K562 (cell line): Measurements from ENCODE around the gene IL27RA. TPM values are rescaled to one million over a fixed set of nuclear protein-coding genes. Genes with fewer than 3 reads are reported as not detected.

Experiments
- ATAC-seq: fragments of 200-7000 bp; cut with Tn5 transposase; 3 replicates; pipeline ENCODE4 v1.9.1; 2020; ENCODE audit warnings: moderate library complexity
- BruUV-seq: library from RNA; stranded (reverse); fragments of 400-500 nt; replicated peaks from 2 replicates; lab custom pipeline; 2021; lab: Mats Ljungman, UMichigan
- CTCF ChIA-PET: fragments of 300-600 bp; formaldehyde crosslinking; extraction: SDS; loops from one replicate; lab custom pipeline; 2021; ENCODE audit warnings: low intra/inter-chr PET ratio; lab: Yijun Ruan, JAX
- POLR2A ChIA-PET: fragments of 300-600, 350-650 bp; sonication (Branson Sonifier 250); formaldehyde crosslinking; extraction: SDS; loops from one replicate; lab custom pipeline; 2021; ENCODE audit warnings: antibody characterized with exemption, inconsistent platforms; lab: Yijun Ruan, JAX
- DNase-seq, 4 experiments: peaks; one replicate each; pipeline versions ENCODE4 v3.0.0 to v3.0.0-alpha.2; 2011 to 2018; ENCODE audit warnings: low spot score in 3 of 4, mixed read lengths in 3 of 4; ENCODE audit errors: extremely low read depth in 1 of 4
- FAIRE-seq: peaks from 2 replicates; lab custom pipeline; 2011; peaks lifted over from hg19 to GRCh38; lab: Jason Lieb, UNC
- H2AFZ ChIP-seq: 2 replicates; pipeline ENCODE4 v1.6.0; 2011; ENCODE audit warnings: low read depth, low read length, control low read depth, inconsistent platforms
- H3K27ac ChIP-seq: fragments of 200-600 bp; 3 replicates; pipeline ENCODE4 v1.8.0; 2011; ENCODE audit warnings: low read depth, mild to moderate bottlenecking, control low read depth, inconsistent platforms, low read length, moderate library complexity, mixed read lengths; ENCODE audit errors: extremely low read depth
- H3K27me3 ChIP-seq, 2 experiments: fragments of 300-600 bp in 1 of 2; 2 replicates in 1 of 2; 3 replicates in 1 of 2; pipeline versions ENCODE4 v1.6.0 to v1.8.0; 2011; ENCODE audit warnings: inconsistent platforms in 2 of 2, low read length in 2 of 2, mild to moderate bottlenecking in 1 of 2, mixed read lengths in 1 of 2, moderate library complexity in 1 of 2; ENCODE audit not compliant: control insufficient read depth in 2 of 2, insufficient read depth in 2 of 2
- H3K36me3 ChIP-seq: fragments of 300-600 bp; 3 replicates; pipeline ENCODE4 v1.8.0; 2011; ENCODE audit warnings: mild to moderate bottlenecking, low read length, inconsistent platforms; ENCODE audit not compliant: control insufficient read depth, insufficient read depth
- H3K4me1 ChIP-seq, 2 experiments: fragments of 200-600 bp in 1 of 2; replicated peaks in 1 of 2; 2 replicates in 1 of 2; 3 replicates in 1 of 2; pipeline versions ENCODE4 v1.5.1 to v1.8.0; 2011; ENCODE audit warnings: inconsistent platforms in 2 of 2, low read length in 2 of 2, mild to moderate bottlenecking in 1 of 2, mixed read lengths in 1 of 2, moderate library complexity in 1 of 2; ENCODE audit not compliant: control insufficient read depth in 2 of 2, insufficient read depth in 2 of 2
- H3K4me2 ChIP-seq: 2 replicates; pipeline ENCODE4 v1.6.1; 2011; ENCODE audit warnings: low read length, control low read depth, inconsistent platforms, mixed read lengths; ENCODE audit not compliant: insufficient read depth
- H3K4me3 ChIP-seq: fragments of 200-600 bp; sonication (generic), shearing (Covaris generic); 2 replicates; pipeline ENCODE4 v1.5.1; 2016; ENCODE audit warnings: control low read depth, inconsistent platforms
- H3K79me2 ChIP-seq: fragments of 200-600 bp; 3 replicates; pipeline ENCODE4 v1.8.0; 2011; ENCODE audit warnings: low read length, inconsistent platforms; ENCODE audit not compliant: control insufficient read depth, insufficient read depth
- H3K9ac ChIP-seq, 2 experiments: 2 replicates each; pipeline versions ENCODE4 v1.6.0 to v1.6.1; 2011; ENCODE audit warnings: low read depth in 2 of 2, low read length in 2 of 2, control low read depth in 1 of 2, inconsistent platforms in 1 of 2, mild to moderate bottlenecking in 1 of 2, mixed read lengths in 1 of 2; ENCODE audit not compliant: insufficient read depth in 1 of 2
- H3K9me1 ChIP-seq: one replicate; pipeline ENCODE4 v1.6.0; 2011; ENCODE audit warnings: inconsistent platforms, mild to moderate bottlenecking, low read length, moderate library complexity; ENCODE audit not compliant: control insufficient read depth, insufficient read depth
- H3K9me3 ChIP-seq: replicated peaks from 2 replicates; pipeline ENCODE4 v1.5.1; 2011; ENCODE audit warnings: low read depth, low read length, inconsistent platforms; ENCODE audit not compliant: control insufficient read depth, insufficient read depth
- H4K20me1 ChIP-seq: replicated peaks from 2 replicates; pipeline ENCODE4 v1.6.1; 2011; ENCODE audit warnings: low read length, inconsistent platforms, mixed read lengths; ENCODE audit not compliant: control insufficient read depth, insufficient read depth
- BCOR ChIP-seq: fragments of 450-650 bp; IDR thresholded peaks from 2 replicates; pipeline ENCODE4 v1.6.1; 2016
- CHD4 ChIP-seq: fragments of 200-600 bp; sonication (generic); IDR thresholded peaks from 3 replicates; pipeline ENCODE4 v1.6.1; 2012; ENCODE audit warnings: low read depth, mild to moderate bottlenecking, mixed read lengths, low read length, inconsistent platforms; ENCODE audit not compliant: insufficient read depth, insufficient replicate concordance, poor library complexity, severe bottlenecking
- CXXC5 ChIP-seq: fragments of 250-450 bp; sonication (Bioruptor Pico); IDR thresholded peaks from 2 replicates; pipeline ENCODE4 v1.8.0; 2022; ENCODE audit warnings: inconsistent platforms, mild to moderate bottlenecking, moderate library complexity
- FOXA1 ChIP-seq: fragments of 450-650 bp; IDR thresholded peaks from 2 replicates; pipeline ENCODE4 v1.6.1; 2016; ENCODE audit warnings: mild to moderate bottlenecking, borderline replicate concordance
- FOXK2 ChIP-seq, 2 experiments: fragments of 450-650 bp; IDR thresholded peaks in 1 of 2; conservative IDR thresholded peaks in 1 of 2; 2 replicates each; pipeline ENCODE4 v1.6.1; 2016; ENCODE audit warnings: low read depth in 2 of 2, mild to moderate bottlenecking in 1 of 2
- HCFC1 ChIP-seq: IDR thresholded peaks from 2 replicates; pipeline ENCODE4 v1.6.1; 2012; ENCODE audit warnings: low read depth, low read length, improper control_type of control experiment
- HMG20A ChIP-seq: fragments of 450-650 bp; formaldehyde crosslinking; conservative IDR thresholded peaks from 2 replicates; pipeline ENCODE4 v1.4.0; 2020; ENCODE audit warnings: mild to moderate bottlenecking, mixed read lengths
- NCOA1 ChIP-seq: fragments of 450-650 bp; IDR thresholded peaks from 2 replicates; pipeline ENCODE4 v1.6.1; 2016; ENCODE audit warnings: low read depth
- NFRKB ChIP-seq: fragments of 450-650 bp; IDR thresholded peaks from 2 replicates; pipeline ENCODE4 v1.6.1; 2016; ENCODE audit warnings: low read depth
- NR1H2 ChIP-seq: sonication (generic); formaldehyde crosslinking; IDR thresholded peaks from 2 replicates; pipeline ENCODE4 v1.4.0; 2020; ENCODE audit warnings: mild to moderate bottlenecking, missing genetic modification reagents
- SAFB ChIP-seq: fragments of 200-400 bp; formaldehyde crosslinking; IDR thresholded peaks from 2 replicates; pipeline ENCODE4 v1.6.1; 2017; ENCODE audit warnings: low read depth, low read length, borderline replicate concordance
- TGIF2 ChIP-seq: sonication (generic); formaldehyde crosslinking; IDR thresholded peaks from 2 replicates; pipeline ENCODE4 v1.8.1; 2022; ENCODE audit warnings: mild to moderate bottlenecking, missing genetic modification reagents, moderate library complexity
- TOE1 ChIP-seq, 2 experiments: fragments of 450-650 bp in 1 of 2; sonication (generic) in 1 of 2; formaldehyde crosslinking in 1 of 2; IDR thresholded peaks; 2 replicates each; pipeline versions ENCODE4 v1.7.1 to v1.8.0; 2016 to 2022; ENCODE audit warnings: borderline replicate concordance in 2 of 2, mild to moderate bottlenecking in 2 of 2, antibody characterized with exemption in 1 of 2, inconsistent platforms in 1 of 2, low read depth in 1 of 2, missing genetic modification reagents in 1 of 2, moderate library complexity in 1 of 2
- U2AF2 ChIP-seq: fragments of 200-400 bp; formaldehyde crosslinking; optimal IDR thresholded peaks from 2 replicates; pipeline ENCODE3; 2017; ENCODE audit warnings: low read depth, mild to moderate bottlenecking, low read length
- ZNF212 ChIP-seq: fragments of 450-650 bp; formaldehyde crosslinking; IDR thresholded peaks from 2 replicates; pipeline ENCODE4 v1.4.0; 2020; ENCODE audit warnings: mild to moderate bottlenecking
- WGBS: fragments of 100-300 bp; shearing (Covaris generic); methylation state at CpG from one replicate; pipeline ENCODE4 v1.1.6; 2016; ENCODE audit warnings: low coverage, mixed read lengths; ENCODE audit not compliant: insufficient coverage; ENCODE audit errors: missing lambda C conversion rate; 5-methylcytosine and 5-hydroxymethylcytosine counted together
- in situ Hi-C: fragments of 300-500 bp; cut with MboI; formaldehyde crosslinking; loops from 4 replicates; pipeline ENCODE4 v1.15.0; 2018; ENCODE audit warnings: inconsistent platforms, mixed read lengths
- intact Hi-C: fragments of 100-400 bp; cut with micrococcal nuclease; formaldehyde crosslinking; loops from 2 replicates; pipeline ENCODE4 v1.14.2; 2022
- polyA plus RNA-seq, 8 experiments: library from polyadenylated mRNA; depleted of rRNA in 4 of 8; stranded (reverse) in 5 of 8; unstranded in 3 of 8; fragments of >200 nt; fragmentation: Nextera tagmentation in 2 of 8; fragmentation: Illumina TruSeq in 1 of 8; extraction: Ambion mirVana in 2 of 8; extraction: Trizol in 1 of 8; gene quantifications; 2 replicates each; pipeline versions ENCODE4 v1.2.1 to v1.2.3, GENCODE V29; 2011 to 2014; ENCODE audit warnings: inconsistent platforms in 1 of 8, missing spikeins in 1 of 8
- total RNA-seq, 7 experiments: library from RNA; depleted of rRNA in 6 of 7; stranded (reverse); fragments of >200 nt in 6 of 7; fragmentation: Illumina TruSeq in 2 of 7; extraction: Trizol in 2 of 7; gene quantifications; 2 replicates each; pipeline versions ENCODE4 v1.2.1 to v1.2.3, GENCODE V29; 2011 to 2021; ENCODE audit warnings: low replicate concordance in 1 of 7
- TF ChIP-seq, protein P1 (sequence below), 2 experiments: fragments of 450-650 bp; conservative IDR thresholded peaks; 2 replicates each; pipeline ENCODE4 v1.6.1; 2017; ENCODE audit warnings: mild to moderate bottlenecking in 2 of 2, moderate library complexity in 2 of 2
- TF ChIP-seq, protein P2 (sequence below): fragments of 450-650 bp; formaldehyde crosslinking; IDR thresholded peaks from 2 replicates; pipeline ENCODE4 v1.4.0; 2020; ENCODE audit warnings: mild to moderate bottlenecking, mixed read lengths

IL27RA gene
- total and polyA plus RNA-seq, 9 of the 15 experiments (the other 6 are each of a cell fraction or from before 2014, with no cell fraction given), result 1.9 to 15.9 (median 12.0) TPM

DNA sequence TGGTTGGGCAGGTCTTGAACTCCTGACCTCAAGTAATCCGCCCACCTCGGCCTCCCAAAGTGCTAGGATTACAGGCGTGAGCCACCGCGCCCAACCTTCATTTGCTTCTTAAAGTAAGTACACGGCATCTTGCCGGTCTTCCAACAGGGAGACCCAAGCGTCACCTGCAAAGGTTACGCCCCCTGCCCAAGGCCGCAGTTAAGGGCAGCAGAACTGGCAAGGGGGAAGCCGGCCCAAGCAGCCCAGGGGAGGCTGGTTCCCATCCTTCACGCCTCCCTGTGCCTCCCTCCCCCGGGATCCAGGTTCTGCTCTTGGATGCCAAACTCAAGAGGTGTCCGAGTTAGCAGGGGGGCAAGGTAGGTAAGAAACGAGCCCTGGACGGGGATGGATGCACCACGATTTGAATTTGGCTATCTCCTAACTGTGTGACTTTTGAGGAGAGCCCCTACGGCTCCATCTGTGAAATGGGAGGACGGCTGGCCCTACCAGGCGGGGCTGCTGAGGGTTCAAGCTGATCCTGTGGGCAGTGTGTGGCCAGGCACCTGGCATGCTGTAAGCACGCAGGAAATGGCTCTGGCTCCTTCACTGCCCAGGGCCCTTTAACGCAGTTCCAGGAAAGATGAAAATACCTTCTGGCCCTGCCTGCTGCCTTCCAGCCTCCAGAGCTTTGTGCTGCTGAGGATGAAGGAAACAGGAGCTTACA lies 34.5 kb upstream of the IL27RA start:
- H3K27ac ChIP-seq, result no peak overlapping the region
- H3K36me3 ChIP-seq, result peaks cover 52% of the 10 kb centered on the region; the same call in 2 of the 3 replicates
- H3K9me3 ChIP-seq, result no peaks in the 10 kb centered on the region
- peaks cover 35% of the 10 kb centered on the region for H3K79me2 ChIP-seq
- in situ Hi-C loops, result no loop called here
- ATAC-seq, result no peak
- peaks cover 0 to 17% of the 10 kb centered on the region in 2 experiments; a peak in 3 of 5 replicates for H3K4me1 ChIP-seq
- H3K9ac ChIP-seq, result peak overlapping the region in 1 of 2 experiments; percentile 64; a peak in 2 of 4 replicates
- 90% methylated on average over 22 of the region's 22 CpGs for WGBS
- no peaks in the 10 kb centered on the region for H4K20me1 ChIP-seq
- DNase-seq, result peak in 1 of 4 experiments; percentile 3
- H3K4me2 ChIP-seq, result no peak overlapping the region
- no peak overlapping the region for H3K4me3 ChIP-seq
- POLR2A ChIA-PET, result interaction anchor here (2.3 kb wide), 1 partner anchor 10 kb away, joined by 15 read pairs; the partner anchor contains the start of gene RFX1
- no peak for TF ChIP-seq NCOA1
- TF ChIP-seq TOE1 (IDR thresholded peaks at IDR 0.05; ENCODE audit: borderline replicate concordance), result no peak
- no peak for TF ChIP-seq TOE1 (CRISPR knock-in tag; IDR thresholded peaks at IDR 0.05; ENCODE audit: borderline replicate concordance, low read depth)
- no peak for TF ChIP-seq U2AF2
- TF ChIP-seq, protein P1, sequence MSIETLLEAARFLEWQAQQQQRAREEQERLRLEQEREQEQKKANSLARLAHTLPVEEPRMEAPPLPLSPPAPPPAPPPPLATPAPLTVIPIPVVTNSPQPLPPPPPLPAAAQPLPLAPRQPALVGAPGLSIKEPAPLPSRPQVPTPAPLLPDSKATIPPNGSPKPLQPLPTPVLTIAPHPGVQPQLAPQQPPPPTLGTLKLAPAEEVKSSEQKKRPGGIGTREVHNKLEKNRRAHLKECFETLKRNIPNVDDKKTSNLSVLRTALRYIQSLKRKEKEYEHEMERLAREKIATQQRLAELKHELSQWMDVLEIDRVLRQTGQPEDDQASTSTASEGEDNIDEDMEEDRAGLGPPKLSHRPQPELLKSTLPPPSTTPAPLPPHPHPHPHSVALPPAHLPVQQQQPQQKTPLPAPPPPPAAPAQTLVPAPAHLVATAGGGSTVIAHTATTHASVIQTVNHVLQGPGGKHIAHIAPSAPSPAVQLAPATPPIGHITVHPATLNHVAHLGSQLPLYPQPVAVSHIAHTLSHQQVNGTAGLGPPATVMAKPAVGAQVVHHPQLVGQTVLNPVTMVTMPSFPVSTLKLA (conservative IDR thresholded peaks at IDR 0.05), result no peak
- no peak for TF ChIP-seq SAFB
- no peak for TF ChIP-seq HMG20A (CRISPR knock-in tag)
- no peak for TF ChIP-seq FOXK2 (conservative IDR thresholded peaks at IDR 0.05 in 1 of 2, IDR thresholded peaks at IDR 0.05 in 1 of 2; ENCODE audit: low read depth in 2 of 2)
- TF ChIP-seq CXXC5 (CRISPR knock-in tag), result no peak
- TF ChIP-seq TGIF2 (CRISPR knock-in tag), result no peak
- no peak for TF ChIP-seq NR1H2 (CRISPR knock-in tag)
- no peak for TF ChIP-seq FOXA1
- TF ChIP-seq CHD4, result no peak
- no peak for TF ChIP-seq ZNF212 (CRISPR knock-in tag)
- TF ChIP-seq HCFC1, result no peak
- TF ChIP-seq NFRKB, result no peak
- no peak for TF ChIP-seq BCOR
- TF ChIP-seq, protein P2, sequence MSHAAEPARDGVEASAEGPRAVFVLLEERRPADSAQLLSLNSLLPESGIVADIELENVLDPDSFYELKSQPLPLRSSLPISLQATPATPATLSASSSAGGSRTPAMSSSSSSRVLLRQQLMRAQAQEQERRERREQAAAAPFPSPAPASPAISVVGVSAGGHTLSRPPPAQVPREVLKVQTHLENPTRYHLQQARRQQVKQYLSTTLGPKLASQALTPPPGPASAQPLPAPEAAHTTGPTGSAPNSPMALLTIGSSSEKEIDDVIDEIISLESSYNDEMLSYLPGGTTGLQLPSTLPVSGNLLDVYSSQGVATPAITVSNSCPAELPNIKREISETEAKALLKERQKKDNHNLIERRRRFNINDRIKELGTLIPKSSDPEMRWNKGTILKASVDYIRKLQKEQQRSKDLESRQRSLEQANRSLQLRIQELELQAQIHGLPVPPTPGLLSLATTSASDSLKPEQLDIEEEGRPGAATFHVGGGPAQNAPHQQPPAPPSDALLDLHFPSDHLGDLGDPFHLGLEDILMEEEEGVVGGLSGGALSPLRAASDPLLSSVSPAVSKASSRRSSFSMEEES (CRISPR knock-in tag), result no peak
- CTCF ChIA-PET, result no interaction called here
- FAIRE-seq, result no peak
- H3K27me3 ChIP-seq, result no peaks in the 10 kb centered on the region
- H3K9me1 ChIP-seq, result peaks cover 3% of the 10 kb centered on the region
- BruUV-seq, result no TSS peak
- intact Hi-C loops, result no loop called here
- no peak overlapping the region for H2AFZ ChIP-seq
